HCT116 (cell line): ENCODE results near the gene BICD2. TPM values are rescaled to one million over a fixed set of nuclear protein-coding genes. Genes with fewer than 3 reads are reported as not detected.

Source experiments
- ATAC-seq: fragments of 200-7000 bp; cut with Tn5 transposase; 2 replicates; pipeline ENCODE4 v1.9.1; 2020; ENCODE audit warnings: mild to moderate bottlenecking, moderate library complexity
- BruUV-seq: library from RNA; stranded (reverse); fragments of 400-500 nt; replicated peaks from 2 replicates; lab custom pipeline; 2021; lab: Mats Ljungman, UMichigan
- CTCF ChIA-PET: fragments of 300-600 bp; sonication (Branson Sonifier 250); formaldehyde crosslinking; loops from one replicate; lab custom pipeline; 2021; ENCODE audit warnings: antibody characterized with exemption; lab: Charles Lee
- POLR2A ChIA-PET: fragments of 300-600, 350-600 bp; sonication (Branson Sonifier 250); formaldehyde crosslinking; loops from one replicate; lab custom pipeline; 2021; ENCODE audit warnings: antibody characterized with exemption; lab: Charles Lee
- RAD21 ChIA-PET, 2 experiments: fragments of 300-600 bp; sonication (Branson Sonifier 250); formaldehyde crosslinking; loops; one replicate each; lab custom pipeline; 2023; ENCODE audit warnings: low total read pairs in 2 of 2; ENCODE audit not compliant: uncharacterized antibody in 2 of 2, unreplicated experiment in 2 of 2, low non-redundant PET in 1 of 2; lab: Charles Lee
- DNase-seq: peaks from one replicate; pipeline ENCODE4 v3.0.0-alpha.2; 2010; ENCODE audit warnings: low read depth, low spot score
- H2AFZ ChIP-seq: fragments of 200-600 bp; shearing (Covaris generic), sonication (generic); 2 replicates; pipeline ENCODE4 v1.6.1; 2017; ENCODE audit warnings: low read depth, mixed run types, mixed read lengths, antibody characterized with exemption, low read length; ENCODE audit not compliant: poor library complexity, severe bottlenecking
- H3K27ac ChIP-seq: 2 replicates; pipeline ENCODE4 v1.5.1; 2012; ENCODE audit warnings: low read depth, low read length
- H3K27me3 ChIP-seq: fragments of 200-600 bp; sonication (generic); 2 replicates; pipeline ENCODE4 v1.6.1; 2016; ENCODE audit warnings: mixed run types, low read length, mixed read lengths; ENCODE audit not compliant: insufficient read depth
- H3K36me3 ChIP-seq, 2 experiments: fragments of 200-500 bp in 1 of 2; fragments of 200-600 bp in 1 of 2; sonication (Bioruptor generic) in 1 of 2; sonication (generic) in 1 of 2; 2 replicates each; pipeline versions ENCODE4 v1.5.1 to v1.6.1; 2014 to 2016; ENCODE audit warnings: low read length in 2 of 2, inconsistent platforms in 1 of 2, mixed read lengths in 1 of 2, mixed run types in 1 of 2; ENCODE audit not compliant: insufficient read depth in 2 of 2, control insufficient read depth in 1 of 2
- H3K4me1 ChIP-seq, 2 experiments: fragments of 200-600 bp in 1 of 2; sonication (generic) in 1 of 2; 2 replicates each; pipeline versions ENCODE4 v1.5.1 to v1.6.1; 2012 to 2017; ENCODE audit warnings: low read length in 2 of 2, inconsistent platforms in 1 of 2, mild to moderate bottlenecking in 1 of 2, mixed read lengths in 1 of 2, mixed run types in 1 of 2, moderate library complexity in 1 of 2; ENCODE audit not compliant: insufficient read depth in 2 of 2, control insufficient read depth in 1 of 2
- H3K4me2 ChIP-seq: fragments of 200-600 bp; sonication (generic); 2 replicates; pipeline ENCODE4 v1.6.1; 2017; ENCODE audit warnings: mixed run types, low read length, mixed read lengths
- H3K4me3 ChIP-seq, 2 experiments: fragments of 200-600 bp in 1 of 2; sonication (generic) in 1 of 2; replicated peaks in 1 of 2; 2 replicates each; pipeline ENCODE4 v1.5.1; 2011 to 2016; ENCODE audit warnings: low read length in 2 of 2, control low read depth in 1 of 2, low read depth in 1 of 2, mild to moderate bottlenecking in 1 of 2, mixed read lengths in 1 of 2, mixed run types in 1 of 2
- H3K79me2 ChIP-seq: fragments of 200-600 bp; sonication (generic); 2 replicates; pipeline ENCODE4 v1.6.1; 2017; ENCODE audit warnings: mild to moderate bottlenecking, mixed run types, low read length, moderate library complexity, mixed read lengths; ENCODE audit not compliant: insufficient read depth
- H3K9ac ChIP-seq: fragments of 200-600 bp; sonication (generic); 2 replicates; pipeline ENCODE4 v1.6.1; 2016; ENCODE audit warnings: low read length, mixed read lengths
- H3K9me2 ChIP-seq: fragments of 200-600 bp; sonication (generic), shearing (Covaris generic); 2 replicates; pipeline ENCODE4 v1.6.1; 2017; ENCODE audit warnings: mixed run types, mild to moderate bottlenecking, moderate library complexity; ENCODE audit not compliant: insufficient read depth
- H3K9me3 ChIP-seq, 2 experiments: fragments of 200-500 bp in 1 of 2; fragments of 200-600 bp in 1 of 2; sonication (Bioruptor generic) in 1 of 2; sonication (generic) in 1 of 2; 2 replicates each; pipeline ENCODE4 v1.6.1; 2014 to 2017; ENCODE audit warnings: low read length in 2 of 2, mixed read lengths in 2 of 2, inconsistent platforms in 1 of 2, low read depth in 1 of 2, mild to moderate bottlenecking in 1 of 2, mixed run types in 1 of 2, moderate library complexity in 1 of 2; ENCODE audit not compliant: control insufficient read depth in 1 of 2, insufficient read depth in 1 of 2
- H4K20me1 ChIP-seq: fragments of 200-600 bp; sonication (generic), shearing (Covaris generic); 2 replicates; pipeline ENCODE4 v1.6.1; 2017; ENCODE audit warnings: mixed run types, mild to moderate bottlenecking, moderate library complexity; ENCODE audit not compliant: insufficient read depth
- CEBPB ChIP-seq: IDR thresholded peaks from 2 replicates; pipeline ENCODE4 v1.6.1; 2012; ENCODE audit warnings: low read depth
- CTCF ChIP-seq, 3 experiments: fragments of 200-600 bp in 1 of 3; sonication (generic) in 1 of 3; IDR thresholded peaks in 2 of 3; conservative IDR thresholded peaks in 1 of 3; 2 replicates each; pipeline ENCODE4 v1.5.1; 2012 to 2017; ENCODE audit warnings: low read depth in 2 of 3, low read length in 2 of 3, antibody characterized with exemption in 1 of 3, borderline replicate concordance in 1 of 3, control low read depth in 1 of 3, mild to moderate bottlenecking in 1 of 3, mixed read lengths in 1 of 3, mixed run types in 1 of 3, moderate library complexity in 1 of 3; ENCODE audit not compliant: insufficient read depth in 1 of 3
- EZH2 ChIP-seq: fragments of 200-600 bp; sonication (generic); IDR thresholded peaks from 2 replicates; pipeline ENCODE4 v1.6.1; 2017; ENCODE audit warnings: antibody characterized with exemption, mixed run types
- RAD21 ChIP-seq: IDR thresholded peaks from 2 replicates; pipeline ENCODE4 v1.6.1; 2012; ENCODE audit warnings: low read depth, mild to moderate bottlenecking
- TCF7L2 ChIP-seq: IDR thresholded peaks from 2 replicates; pipeline ENCODE4 v1.7.0; 2011; ENCODE audit warnings: borderline replicate concordance, inconsistent platforms; ENCODE audit not compliant: insufficient read depth, insufficient read length; ENCODE audit errors: extremely low read depth
- intact Hi-C: fragments of 100-400 bp; cut with micrococcal nuclease; formaldehyde crosslinking; loops from 2 replicates; pipeline ENCODE4 v1.10.0; 2022
- total RNA-seq: library from RNA; stranded (reverse); gene quantifications from one replicate; pipeline ENCODE4 v1.2.1, GENCODE V29; 2021; ENCODE audit not compliant: unreplicated experiment

Gene BICD2
- total RNA-seq, 1 experiment from 2014 or later = 23.4 TPM

- Histone ChIP-seq H3K4me3 (no peak overlapping the region), H3K9ac (no peak overlapping the region), H3K4me2 (peak overlapping the region; percentile 34), H3K4me1 (0 out of 4 replicates have a peak, but pooled peaks cover 0 to 2% of the 10 kb centered on the region in 2 experiments), H4K20me1 (no peaks in the 10 kb centered on the region), H3K79me2 (no peaks in the 10 kb centered on the region), H3K9me2 (no peaks in the 10 kb centered on the region), H3K27me3 (no peaks in the 10 kb centered on the region), H3K27ac (no peak overlapping the region), H3K36me3 (no peaks in the 10 kb centered on the region), H3K9me3 (no peaks in the 10 kb centered on the region), H2AFZ (peak overlapping the region; percentile 24)
- RAD21 ChIA-PET = interaction anchor here (0.6 to 1.4 kb wide), 7 partner anchors 18 to 1879 kb away, joined by 3 to 6 read pairs (median 3); no protein-coding TSS in a partner anchor
- intact Hi-C loops = loop anchor here (1.0 to 5.0 kb wide), 4 partner anchors 26 to 654 kb away; partner anchors contain the start of genes CENPP and NOL8
- peak; percentile 65 for DNase-seq
- CTCF ChIA-PET = interaction anchor here (0.6 to 1.9 kb wide), 18 partner anchors 11 to 656 kb away, joined by 3 to 38 read pairs (median 4); partner anchors contain the start of genes CENPP and IPPK
- BruUV-seq = no TSS peak
- POLR2A ChIA-PET = interaction anchor here (0.9 kb wide), 1 partner anchor 18 kb away, joined by 6 read pairs; no protein-coding TSS in a partner anchor
- peak; percentile 99 for ATAC-seq
- peak; percentile 97 for TF ChIP-seq RAD21
- no peak for TF ChIP-seq TCF7L2
- peak; percentile 79 to 94 (median 91) for TF ChIP-seq CTCF (IDR thresholded peaks at IDR 0.05 in 2 of 3, conservative IDR thresholded peaks at IDR 0.05 in 1 of 3; ENCODE audit: borderline replicate concordance in 1 of 3, insufficient read depth in 1 of 3, low read depth in 2 of 3, low read length in 2 of 3)
- TF ChIP-seq EZH2 = no peak
- TF ChIP-seq CEBPB = no peak
Observed at GRCh38 chr9:92790542-92791527, 26.2 kb upstream of the BICD2 start.
